ENCODE results near the gene IRF9. TPM values are rescaled to one million over a fixed set of nuclear protein-coding genes. Genes with fewer than 3 reads are reported as not detected.

IRF9 gene
- total and polyA plus RNA-seq, 2 of the 13 experiments (the other 11 are each of a cell fraction or from before 2014, with no cell fraction given) = 14.9 to 49.7 TPM

GRCh38 chr14:24196071-24197055, 35.3 kb downstream of the IRF9 start (continued):
- peak; percentile 54; the same call in 1 of the 2 replicates for TF ChIP-seq ELF1 (CRISPR knock-in tag; IDR thresholded peaks at IDR 0.05)
- no peak; a peak in 1 of 4 replicates for TF ChIP-seq KLF16 (CRISPR knock-in tag; IDR thresholded peaks at IDR 0.05)
- no peak for TF ChIP-seq ZNF468 (CRISPR knock-in tag; IDR thresholded peaks at IDR 0.05)
- no peak for TF ChIP-seq TSC22D2 (CRISPR knock-in tag; IDR thresholded peaks at IDR 0.05; ENCODE audit: borderline replicate concordance)
- no peak for TF ChIP-seq ZBTB42 (CRISPR knock-in tag; IDR thresholded peaks at IDR 0.05)
- no peak for TF ChIP-seq POLR2AphosphoS5 (IDR thresholded peaks at IDR 0.05; ENCODE audit: low read depth, low read length)
- TF ChIP-seq ZFAT (CRISPR knock-in tag; conservative IDR thresholded peaks at IDR 0.05) = peak; percentile 16; the same call in 1 of the 2 replicates
- TF ChIP-seq POLR2A (IDR thresholded peaks at IDR 0.05; ENCODE audit: insufficient read depth in 1 of 2, low read depth in 2 of 2, low read length in 2 of 2) = peak in 1 of 2 experiments; percentile 43; a peak in 1 of 4 replicates
- 0 out of 2 replicates have a peak, but pooled peaks have one; percentile 19 for TF ChIP-seq ESRRA (CRISPR knock-in tag; IDR thresholded peaks at IDR 0.05; ENCODE audit: low read depth)
- TF ChIP-seq ZIK1 (CRISPR knock-in tag; IDR thresholded peaks at IDR 0.05; ENCODE audit: borderline replicate concordance, low read depth) = no peak
- TF ChIP-seq, protein P1, sequence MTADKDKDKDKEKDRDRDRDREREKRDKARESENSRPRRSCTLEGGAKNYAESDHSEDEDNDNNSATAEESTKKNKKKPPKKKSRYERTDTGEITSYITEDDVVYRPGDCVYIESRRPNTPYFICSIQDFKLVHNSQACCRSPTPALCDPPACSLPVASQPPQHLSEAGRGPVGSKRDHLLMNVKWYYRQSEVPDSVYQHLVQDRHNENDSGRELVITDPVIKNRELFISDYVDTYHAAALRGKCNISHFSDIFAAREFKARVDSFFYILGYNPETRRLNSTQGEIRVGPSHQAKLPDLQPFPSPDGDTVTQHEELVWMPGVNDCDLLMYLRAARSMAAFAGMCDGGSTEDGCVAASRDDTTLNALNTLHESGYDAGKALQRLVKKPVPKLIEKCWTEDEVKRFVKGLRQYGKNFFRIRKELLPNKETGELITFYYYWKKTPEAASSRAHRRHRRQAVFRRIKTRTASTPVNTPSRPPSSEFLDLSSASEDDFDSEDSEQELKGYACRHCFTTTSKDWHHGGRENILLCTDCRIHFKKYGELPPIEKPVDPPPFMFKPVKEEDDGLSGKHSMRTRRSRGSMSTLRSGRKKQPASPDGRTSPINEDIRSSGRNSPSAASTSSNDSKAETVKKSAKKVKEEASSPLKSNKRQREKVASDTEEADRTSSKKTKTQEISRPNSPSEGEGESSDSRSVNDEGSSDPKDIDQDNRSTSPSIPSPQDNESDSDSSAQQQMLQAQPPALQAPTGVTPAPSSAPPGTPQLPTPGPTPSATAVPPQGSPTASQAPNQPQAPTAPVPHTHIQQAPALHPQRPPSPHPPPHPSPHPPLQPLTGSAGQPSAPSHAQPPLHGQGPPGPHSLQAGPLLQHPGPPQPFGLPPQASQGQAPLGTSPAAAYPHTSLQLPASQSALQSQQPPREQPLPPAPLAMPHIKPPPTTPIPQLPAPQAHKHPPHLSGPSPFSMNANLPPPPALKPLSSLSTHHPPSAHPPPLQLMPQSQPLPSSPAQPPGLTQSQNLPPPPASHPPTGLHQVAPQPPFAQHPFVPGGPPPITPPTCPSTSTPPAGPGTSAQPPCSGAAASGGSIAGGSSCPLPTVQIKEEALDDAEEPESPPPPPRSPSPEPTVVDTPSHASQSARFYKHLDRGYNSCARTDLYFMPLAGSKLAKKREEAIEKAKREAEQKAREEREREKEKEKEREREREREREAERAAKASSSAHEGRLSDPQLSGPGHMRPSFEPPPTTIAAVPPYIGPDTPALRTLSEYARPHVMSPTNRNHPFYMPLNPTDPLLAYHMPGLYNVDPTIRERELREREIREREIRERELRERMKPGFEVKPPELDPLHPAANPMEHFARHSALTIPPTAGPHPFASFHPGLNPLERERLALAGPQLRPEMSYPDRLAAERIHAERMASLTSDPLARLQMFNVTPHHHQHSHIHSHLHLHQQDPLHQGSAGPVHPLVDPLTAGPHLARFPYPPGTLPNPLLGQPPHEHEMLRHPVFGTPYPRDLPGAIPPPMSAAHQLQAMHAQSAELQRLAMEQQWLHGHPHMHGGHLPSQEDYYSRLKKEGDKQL (CRISPR knock-in tag; IDR thresholded peaks at IDR 0.05; ENCODE audit: low read depth) = no peak
- TF ChIP-seq AKNA (CRISPR knock-in tag; IDR thresholded peaks at IDR 0.05; ENCODE audit: borderline replicate concordance) = 0 out of 2 replicates have a peak, but pooled peaks have one; percentile 14
- TF ChIP-seq IRF2 (CRISPR knock-in tag; IDR thresholded peaks at IDR 0.05) = no peak
- TF ChIP-seq ZMYM3 (CRISPR knock-in tag; IDR thresholded peaks at IDR 0.05) = no peak
- TF ChIP-seq ZNF558 (CRISPR knock-in tag; IDR thresholded peaks at IDR 0.05; ENCODE audit: borderline replicate concordance) = no peak
- no peak for TF ChIP-seq NFE2L1 (CRISPR knock-in tag; IDR thresholded peaks at IDR 0.05; ENCODE audit: borderline replicate concordance)
- TF ChIP-seq NR3C1 (CRISPR knock-in tag; IDR thresholded peaks at IDR 0.05) = no peak
- TF ChIP-seq STAG1 (CRISPR knock-in tag; IDR thresholded peaks at IDR 0.05) = no peak
- TF ChIP-seq ZNF546 (CRISPR knock-in tag; conservative IDR thresholded peaks at IDR 0.05) = no peak
- 0 out of 2 replicates have a peak, but pooled peaks have one; percentile 6 for TF ChIP-seq ZNF12 (CRISPR knock-in tag; IDR thresholded peaks at IDR 0.05)

All from HepG2 (cell line).